Measurements from ENCODE around the gene ZNF699.

GRCh38 chr19:9353011-9353410, 43.4 kb upstream of the ZNF699 start:
- no peak for TF ChIP-seq TOPORS (CRISPR knock-in tag; IDR thresholded peaks at IDR 0.05)
- TF ChIP-seq CTCF (CRISPR knock-in tag; IDR thresholded peaks at IDR 0.05) = no peak
- TF ChIP-seq FOXM1 (CRISPR knock-in tag; IDR thresholded peaks at IDR 0.05) = no peak
